GM19467 (cell line): ENCODE data around the gene ACO2.

Source experiments
- ATAC-seq: cut with Tn5 transposase; IDR thresholded peaks from one replicate; pipeline ENCODE4 v1.9.1; 2021; ENCODE audit warnings: mild to moderate bottlenecking, moderate library complexity; ENCODE audit not compliant: unreplicated experiment

ACO2 gene

DNA sequence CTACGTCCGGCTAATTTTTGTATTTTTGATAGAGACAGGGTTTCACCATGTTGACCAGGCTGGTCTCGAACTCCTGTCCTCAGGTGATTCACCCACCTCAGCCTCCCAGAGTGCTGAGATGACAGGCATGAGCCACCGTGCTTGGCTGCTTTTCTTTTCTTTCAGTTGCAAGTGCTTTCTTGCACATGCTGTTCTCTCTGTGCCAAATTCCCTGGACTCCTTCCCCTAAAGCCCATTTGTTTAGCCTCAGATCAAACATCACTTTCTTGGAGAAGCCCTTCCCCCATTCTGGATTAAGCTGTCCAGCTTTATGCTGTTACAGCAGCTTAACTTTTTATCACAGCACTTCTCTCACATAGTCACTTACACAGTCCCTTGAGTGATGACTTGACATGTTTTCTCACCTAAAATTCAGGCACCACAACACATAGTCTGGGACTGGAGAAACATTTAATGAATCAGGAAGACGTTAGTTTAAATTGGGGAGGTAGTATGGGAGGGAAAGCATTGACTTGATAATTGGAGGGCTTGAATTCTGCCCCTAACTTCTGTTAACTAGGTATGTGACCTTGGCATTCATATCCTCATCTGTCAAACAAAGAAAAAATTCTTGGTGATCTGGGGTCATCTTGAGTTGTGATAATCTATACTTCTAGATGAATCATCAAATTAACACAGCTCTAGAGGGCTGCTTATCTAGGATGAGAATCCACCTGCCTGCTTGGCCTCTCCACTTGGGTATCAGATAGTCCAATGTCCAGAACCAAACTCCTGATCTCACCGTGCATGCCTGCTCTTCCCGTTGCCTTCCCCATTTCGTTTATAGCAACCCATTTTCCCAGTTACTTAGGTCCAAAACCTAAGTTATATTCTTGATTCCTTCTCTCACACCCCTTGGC lies 18.4 kb downstream of the ACO2 start:
- ATAC-seq: no peak

DNA sequence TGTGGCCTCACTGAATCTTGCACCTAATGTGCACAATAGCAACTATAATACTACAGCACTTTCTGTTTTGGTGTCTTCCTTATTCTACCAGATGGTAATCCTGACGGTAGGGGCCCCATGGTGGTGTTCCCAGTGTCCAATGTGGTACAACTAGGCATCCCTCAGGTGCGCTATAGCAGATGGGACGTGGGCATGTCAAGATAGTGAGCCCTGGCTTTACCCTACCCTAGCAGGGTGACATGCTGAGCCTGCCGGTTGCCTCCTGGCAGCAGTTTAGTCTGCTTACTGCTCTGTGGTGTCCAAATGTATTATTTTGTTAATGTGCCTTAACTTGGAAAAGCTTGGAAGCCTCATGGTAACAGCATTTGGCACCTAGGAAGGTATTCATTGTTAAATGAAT lies 19.2 kb downstream of the ACO2 start:
- no peak for ATAC-seq

DNA sequence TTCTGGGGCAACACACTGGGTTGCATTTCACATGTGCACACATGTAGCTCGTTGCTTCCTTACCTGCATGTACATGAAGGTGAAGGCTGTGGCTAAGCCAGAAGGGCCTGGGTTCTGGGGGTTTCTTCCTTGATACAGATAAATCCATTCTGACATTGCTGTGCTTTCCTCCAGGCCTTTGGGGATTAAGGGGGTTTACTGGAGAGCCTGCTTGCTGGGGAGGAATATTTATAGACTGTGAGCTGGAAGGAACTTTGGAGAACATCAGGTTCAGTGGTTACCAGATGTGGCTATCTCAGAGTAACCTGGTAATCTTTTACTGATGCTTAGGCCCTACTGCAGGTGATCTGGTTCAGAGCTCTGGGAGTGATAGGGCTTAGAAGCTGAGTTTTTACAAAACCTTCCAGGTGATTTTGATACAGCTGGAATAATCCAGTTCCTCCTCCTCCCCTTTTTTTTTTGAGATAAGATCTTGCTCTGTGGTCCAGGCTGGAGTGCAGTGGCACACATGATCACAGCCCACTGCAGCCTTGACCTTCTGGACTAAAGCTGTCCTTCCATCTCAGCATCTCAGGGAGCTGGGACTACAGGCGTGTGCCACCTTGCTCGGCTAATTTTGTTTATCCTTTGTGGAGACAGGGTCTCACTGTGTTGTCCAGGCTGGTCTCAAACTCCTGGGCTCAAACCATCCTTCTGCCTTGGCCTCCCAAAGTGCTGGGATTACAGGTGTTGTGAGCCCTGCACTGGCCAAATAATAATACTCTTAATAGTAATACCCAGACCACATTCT lies 19.9 kb downstream of the ACO2 start:
- no peak for ATAC-seq

DNA sequence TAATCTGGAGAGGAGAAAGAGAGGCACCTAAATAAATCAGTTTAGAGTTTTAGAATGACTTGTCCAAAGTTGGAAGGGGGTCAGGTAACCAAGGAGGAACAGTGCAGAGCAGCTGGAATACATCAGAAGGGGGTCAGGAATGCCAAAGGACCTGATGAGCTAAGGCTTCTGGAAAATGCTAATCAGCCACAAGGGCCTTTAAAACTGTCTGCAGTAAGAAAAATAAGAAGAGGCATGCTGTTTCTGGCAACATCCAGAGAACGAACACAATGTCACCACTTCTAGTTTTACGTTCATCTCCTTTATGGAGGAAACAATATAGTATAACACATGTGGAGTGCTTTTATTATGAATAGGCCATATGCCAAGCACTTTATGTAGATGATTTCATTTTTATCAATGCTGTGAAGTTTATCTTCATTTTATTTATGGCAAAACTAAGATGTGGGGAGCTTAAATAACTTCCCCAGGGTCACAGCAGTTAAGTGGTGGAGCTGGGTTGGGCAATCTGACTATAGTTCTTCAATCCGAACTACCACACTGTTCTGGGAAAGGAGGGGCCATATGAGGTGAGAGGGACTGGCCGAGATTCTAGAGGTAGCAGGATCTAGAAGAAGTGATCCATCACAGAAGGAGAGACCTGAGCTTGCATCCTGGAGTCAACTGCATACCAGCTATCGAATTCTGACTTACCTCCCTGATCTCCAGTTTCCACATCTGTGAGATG lies 22.6 kb downstream of the ACO2 start:
- no peak for ATAC-seq

DNA sequence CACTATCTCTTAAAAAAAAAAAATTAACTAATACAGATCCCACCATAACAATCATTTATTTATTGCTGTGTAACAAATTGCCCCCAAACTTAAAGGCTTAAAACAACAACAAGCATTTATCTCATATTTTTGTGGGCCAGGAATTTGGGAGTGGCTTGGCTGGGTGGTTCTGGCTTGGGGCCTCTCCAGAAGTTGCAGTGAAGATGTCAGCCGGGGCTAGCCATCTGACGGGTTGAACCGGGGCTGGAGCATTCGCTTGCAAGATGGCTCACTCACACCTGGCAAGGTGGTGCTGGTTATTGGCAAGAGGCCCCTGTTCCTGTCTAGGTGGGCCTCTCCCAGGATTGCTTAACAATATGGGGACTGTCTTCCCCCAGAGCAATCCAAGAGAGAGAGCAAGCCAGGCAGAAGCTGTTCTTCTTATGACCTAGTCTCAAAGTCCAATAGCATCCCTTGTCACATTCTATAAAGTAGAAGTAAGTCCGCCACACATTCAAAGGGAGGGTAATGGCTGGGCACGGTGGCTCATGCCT lies 29.5 kb downstream of the ACO2 start:
- no peak for ATAC-seq

DNA sequence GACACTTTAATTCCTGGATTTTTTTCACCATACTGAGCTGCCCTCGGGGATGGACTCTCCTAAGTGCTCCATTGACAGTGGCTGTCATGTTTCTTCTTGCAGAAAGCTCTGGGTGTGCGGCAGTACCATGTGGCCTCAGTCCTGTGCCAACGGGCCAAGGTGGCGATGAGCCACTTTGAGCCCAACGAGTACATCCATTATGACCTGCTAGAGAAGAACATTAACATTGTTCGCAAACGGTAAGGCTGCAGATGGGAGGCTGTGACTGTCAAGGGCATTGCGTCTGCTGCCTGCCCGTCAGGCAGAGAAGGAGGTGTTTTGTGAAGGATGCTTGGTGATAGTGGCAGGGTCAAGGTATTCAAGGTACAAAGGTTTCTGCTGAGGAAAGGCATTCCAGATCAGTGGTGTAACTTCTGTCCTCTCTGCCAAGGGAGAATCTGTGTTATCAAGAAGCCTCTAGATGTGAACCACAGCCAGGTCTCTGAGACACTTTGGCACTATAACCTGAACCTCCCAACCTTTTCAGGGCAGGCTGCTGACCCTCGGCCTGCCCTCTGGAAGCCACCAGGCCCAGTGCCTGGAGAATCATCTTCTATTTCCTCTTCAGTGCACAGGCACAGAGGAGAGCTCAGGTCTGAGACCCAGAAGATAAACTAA lies 30.8 kb downstream of the ACO2 start:
- no peak for ATAC-seq

DNA sequence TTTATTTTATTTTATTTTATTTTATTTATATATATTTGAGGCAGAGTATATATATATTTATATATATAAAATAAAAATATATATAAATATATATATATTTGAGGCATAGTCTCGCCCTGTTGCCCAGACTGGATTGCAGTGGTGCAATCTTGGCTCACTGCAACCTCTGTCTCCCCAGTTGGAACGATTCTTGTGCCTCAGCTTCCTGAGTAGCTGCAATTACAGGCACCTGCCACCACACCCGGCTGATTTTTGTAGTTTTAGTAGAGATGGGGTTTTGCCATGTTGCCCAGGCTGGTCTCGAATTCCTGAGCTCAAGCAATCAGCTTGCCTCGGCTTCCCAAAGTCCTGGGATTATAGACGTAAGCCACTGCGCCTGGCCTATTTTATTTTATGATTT lies 31.4 kb downstream of the ACO2 start:
- no peak for ATAC-seq

DNA sequence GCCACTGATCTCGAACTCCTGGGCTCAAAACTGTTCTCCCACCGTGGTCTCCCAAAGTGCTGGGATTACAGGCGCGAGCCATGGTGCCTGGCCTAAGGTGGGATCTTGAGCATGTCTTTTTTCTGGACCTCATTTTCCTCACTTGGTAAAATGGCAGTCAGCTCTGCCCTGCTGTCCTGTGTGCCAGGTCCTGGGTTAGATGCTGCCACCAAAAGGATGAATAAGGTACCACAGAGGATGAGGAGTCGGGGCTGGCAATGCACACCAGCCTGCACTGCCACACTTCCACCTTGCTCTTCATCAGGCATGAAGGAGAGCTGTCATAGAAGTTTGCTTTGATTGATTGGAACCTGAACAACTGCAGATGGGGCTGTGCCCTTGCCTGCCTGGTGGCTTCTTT lies 32.3 kb downstream of the ACO2 start:
- no peak for ATAC-seq

DNA sequence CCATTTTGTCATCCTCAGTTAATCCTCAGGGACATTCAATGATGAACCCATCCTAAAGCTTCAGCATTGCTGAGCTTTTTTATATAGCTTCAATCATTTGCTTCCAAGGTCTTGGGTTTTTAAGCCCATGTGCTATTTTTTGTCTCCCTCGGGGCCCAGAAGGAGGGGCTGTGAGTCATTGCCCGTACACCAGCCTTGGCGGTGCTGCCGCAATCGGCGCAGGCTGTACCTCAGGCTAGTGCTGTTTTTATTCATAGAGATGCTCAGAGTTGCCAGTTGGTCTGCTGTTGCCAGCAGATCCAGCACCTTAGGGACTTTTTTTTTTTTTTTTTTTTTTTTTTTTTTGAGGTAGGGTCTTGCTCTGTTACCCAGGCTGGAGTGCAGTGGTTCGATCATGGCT lies 35.5 kb downstream of the ACO2 start:
- ATAC-seq: no peak

DNA sequence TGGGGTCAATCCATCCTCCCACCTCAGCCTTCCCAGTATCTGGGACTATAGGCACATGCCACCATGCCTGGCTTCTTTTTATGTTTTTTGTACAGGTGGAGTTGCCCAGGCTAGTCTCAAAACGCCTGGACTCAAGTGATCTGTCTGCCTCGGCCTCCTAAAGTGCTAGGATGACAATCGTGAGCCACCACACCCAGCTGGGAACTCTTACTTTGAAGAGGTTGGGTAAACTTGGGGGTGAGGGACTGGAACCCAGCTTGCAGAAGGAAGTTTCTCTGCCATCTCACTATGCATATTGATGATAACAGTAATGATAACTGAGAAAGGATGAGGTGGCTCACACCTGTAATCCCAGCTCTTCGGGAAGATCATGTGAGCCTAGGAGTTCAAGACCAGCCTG lies 35.9 kb downstream of the ACO2 start:
- ATAC-seq: no peak

DNA sequence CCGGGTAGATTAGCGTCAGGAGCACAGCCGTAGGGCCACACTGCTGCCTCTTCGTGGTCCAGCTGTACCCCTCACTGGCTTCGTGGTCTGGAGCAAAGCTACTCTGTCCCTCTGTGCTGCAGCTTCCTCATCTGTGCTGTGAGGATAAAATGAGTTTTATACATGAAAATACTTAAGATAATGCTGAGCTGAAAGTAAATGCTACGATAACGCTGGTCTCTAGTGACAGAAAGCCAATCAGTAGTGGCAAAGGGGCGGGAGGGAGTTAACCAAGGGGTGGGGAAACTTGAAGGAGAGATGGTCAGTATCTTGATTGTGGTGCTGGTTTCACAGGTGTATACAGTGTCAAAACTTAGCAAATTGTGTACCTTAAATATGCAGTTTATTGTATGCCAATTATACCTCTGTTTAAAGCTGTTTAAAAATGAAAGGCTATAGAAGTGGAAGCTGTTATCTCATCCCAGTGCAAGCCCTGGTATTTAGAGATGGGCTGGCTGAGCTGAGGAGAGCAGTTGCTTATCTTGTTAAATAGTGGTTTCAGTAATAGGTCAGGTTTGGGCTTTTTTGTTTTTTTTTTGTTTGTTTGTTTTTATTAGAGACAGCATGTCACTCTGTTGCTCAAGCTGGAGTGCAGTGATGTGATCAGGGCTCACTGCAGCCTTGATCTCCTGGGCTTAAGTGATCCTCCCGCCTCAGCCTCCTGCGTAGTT lies 36.7 kb downstream of the ACO2 start:
- no peak for ATAC-seq

DNA sequence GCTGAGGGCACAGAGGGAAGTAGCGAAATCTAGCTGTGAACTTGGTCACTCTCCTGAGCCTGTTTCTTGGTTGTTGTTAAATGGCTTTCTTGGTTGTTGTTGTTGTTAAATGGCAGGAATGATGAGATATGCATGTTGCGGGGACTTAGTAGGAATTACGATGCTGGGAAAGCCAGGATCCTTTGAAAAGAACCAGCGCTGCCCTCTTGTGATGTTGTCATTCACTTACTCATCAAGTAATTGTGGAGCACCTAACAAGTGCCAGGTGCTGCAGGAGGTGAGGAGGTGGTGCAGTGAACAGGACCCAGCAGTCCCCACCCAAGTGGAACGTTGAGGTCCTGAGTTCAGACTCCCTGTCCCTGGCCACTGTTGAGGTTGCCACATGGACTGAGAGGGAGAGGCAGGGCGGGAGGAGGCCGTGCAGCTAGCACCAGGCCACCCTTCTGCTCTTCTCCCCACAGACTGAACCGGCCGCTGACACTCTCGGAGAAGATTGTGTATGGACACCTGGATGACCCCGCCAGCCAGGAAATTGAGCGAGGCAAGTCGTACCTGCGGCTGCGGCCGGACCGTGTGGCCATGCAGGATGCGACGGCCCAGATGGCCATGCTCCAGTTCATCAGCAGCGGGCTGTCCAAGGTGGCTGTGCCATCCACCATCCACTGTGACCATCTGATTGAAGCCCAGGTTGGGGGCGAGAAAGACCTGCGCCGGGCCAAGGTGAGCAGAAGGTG lies 38.6 kb downstream of the ACO2 start:
- no peak for ATAC-seq

DNA sequence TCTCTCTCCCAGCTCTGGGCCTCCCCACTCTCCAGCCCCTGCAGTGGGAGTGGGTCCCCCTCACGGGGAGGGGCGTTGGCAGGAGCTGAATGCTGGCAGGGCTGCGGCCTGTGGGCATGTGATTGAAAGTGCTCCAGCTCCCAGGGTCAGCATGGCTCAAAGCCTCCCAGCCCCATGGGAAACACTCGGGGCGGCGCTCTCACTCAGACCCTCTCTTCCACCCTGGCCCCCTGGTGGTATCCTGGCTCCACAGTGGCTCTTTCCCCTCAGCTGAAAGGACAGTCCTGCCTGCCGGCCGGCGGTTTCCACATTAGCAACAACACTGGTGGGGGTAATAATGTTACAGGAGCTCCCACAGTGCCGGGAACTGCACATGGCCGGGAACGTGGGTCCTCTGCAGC lies 39.9 kb downstream of the ACO2 start:
- no peak for ATAC-seq

DNA sequence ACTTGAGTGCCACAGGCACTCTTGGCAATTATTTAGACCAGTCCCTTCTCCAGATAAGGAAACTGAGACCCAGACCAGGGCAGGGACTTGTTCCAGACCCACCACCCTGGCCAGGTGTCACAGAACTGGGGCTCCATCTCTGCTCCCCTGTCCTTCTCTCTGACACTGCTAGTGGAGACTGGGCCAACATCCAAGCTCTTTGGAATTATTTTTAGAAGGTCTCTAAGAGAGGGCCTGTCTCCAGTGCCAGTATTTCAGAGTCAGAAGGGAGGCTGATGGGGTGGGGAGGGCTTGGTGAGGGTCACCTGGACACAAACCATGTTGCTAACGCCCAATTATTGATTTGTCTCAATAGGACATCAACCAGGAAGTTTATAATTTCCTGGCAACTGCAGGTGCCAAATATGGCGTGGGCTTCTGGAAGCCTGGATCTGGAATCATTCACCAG lies 42.6 kb downstream of the ACO2 start:
- ATAC-seq: no peak

DNA sequence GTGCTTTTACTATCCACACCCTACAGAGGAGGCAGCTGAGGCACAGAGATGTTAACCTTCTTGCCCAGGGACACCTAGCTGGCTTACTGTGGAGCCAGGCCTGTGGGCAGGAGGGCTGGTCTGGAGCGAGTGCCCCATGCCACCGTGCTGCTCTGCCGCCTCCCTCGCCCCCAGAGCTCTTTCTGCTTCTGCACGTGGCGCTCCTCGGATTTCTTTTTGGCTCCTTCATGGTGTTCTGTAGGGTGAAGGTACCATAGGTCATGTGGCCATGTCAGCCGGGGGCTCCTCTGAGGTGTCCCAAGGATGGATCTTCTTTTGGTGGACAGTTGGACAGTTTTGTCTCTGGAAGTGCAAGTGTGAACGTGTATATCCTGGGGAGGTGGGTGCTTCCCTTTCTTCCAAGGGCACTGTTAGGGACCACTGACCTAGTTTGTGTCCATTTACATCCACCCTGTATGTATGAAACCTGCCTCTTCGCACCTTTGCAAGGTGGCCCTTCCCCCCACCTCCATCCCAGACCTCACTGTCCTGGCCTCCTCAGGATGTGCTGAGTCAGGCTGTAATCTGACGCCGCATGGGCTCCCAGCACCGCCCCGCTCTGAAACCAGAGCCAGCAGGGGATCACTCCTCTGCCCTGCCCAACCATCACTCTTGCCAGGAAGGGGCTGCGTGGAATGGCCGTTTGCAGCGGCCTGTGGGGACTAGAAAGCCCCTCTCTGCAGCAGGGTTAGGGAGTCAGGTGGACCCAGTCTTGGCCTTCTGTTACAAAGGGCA lies 43.7 kb downstream of the ACO2 start:
- ATAC-seq: no peak

DNA sequence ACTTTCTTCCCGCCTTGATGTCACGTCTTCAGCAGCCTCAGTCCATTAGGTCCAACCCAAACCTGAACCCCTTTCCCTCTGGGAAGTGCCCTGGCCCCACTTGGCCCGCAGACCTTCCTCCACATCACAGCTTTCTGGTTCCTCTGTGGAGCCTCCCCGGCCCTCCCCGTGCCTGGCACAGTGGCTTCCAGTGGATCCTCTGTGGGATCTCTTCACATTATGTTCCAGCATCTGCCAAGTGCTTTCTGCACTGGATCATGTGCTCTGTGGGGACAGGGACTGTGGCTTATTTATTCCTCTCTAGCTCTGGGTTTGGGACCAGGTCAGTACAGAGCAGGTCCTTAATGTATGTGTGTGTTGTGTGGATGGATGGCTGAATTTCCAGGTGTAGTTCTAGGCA lies 44.5 kb downstream of the ACO2 start:
- ATAC-seq: no peak

DNA sequence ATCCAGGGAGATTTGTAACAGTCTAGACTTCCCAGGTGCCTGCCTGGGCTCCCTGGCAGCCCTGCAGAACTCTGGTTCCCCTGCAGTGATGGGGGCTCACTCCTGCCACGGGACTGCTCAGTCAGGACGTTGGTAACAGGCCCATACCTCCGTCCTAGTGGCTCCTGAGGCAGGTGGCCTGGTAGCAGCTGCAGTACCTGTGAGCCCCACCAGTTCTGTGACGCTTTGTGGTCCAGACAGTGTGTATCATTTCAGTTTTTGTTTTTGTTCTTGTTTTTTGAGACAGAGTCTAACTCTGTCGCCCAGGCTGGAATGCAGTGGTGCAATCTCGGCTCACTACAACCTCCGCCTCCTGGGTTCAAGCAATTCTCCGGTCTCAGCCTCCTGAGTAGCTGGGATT lies 47.5 kb downstream of the ACO2 start:
- ATAC-seq: no peak

DNA sequence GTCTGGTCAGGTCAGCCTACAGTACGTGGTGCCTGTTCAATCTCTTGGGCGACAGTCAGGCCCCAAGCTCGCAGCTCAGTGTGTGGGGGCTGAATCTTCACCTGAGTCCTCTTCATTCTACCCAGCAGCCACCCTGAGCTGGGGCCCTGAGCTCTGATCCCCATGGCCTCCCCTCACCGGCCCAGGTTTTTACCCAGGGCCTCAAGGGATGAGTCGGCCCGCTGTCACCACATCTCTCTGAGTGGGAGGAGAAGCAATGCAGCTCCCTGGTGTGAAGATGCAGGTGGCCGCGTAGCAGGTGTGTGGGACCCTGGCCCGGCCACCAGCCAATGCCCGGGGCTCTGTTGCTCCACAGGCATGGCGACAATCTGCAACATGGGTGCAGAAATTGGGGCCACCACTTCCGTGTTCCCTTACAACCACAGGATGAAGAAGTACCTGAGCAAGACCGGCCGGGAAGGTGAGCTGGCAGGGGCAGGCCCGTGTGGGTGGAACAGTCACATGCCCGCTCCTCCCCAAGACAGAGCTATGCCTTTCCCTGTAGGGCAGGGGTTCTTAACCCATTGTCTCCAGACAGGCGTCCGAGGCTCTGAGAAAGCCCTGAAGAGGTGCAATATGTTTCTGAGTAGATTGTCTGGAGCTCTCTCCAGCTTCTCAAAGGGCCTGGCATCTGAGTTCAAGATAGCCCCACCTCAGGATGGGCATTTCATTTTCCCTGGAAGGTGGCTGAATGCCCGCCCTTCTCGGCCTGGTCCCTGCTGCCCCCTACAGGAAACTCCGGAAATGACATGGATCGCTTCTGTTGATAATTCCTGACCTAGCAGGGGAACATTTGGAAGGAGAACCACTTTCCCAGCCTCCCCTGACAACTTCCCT lies 48.5 kb downstream of the ACO2 start:
- no peak for ATAC-seq
